HG03575 (cell line): ENCODE measurements around the gene MCU.

Experiments used
- ATAC-seq: cut with Tn5 transposase; IDR thresholded peaks from one replicate; pipeline ENCODE4 v1.9.1; 2021; ENCODE audit not compliant: unreplicated experiment, insufficient number of reproducible peaks, low FRiP score; ENCODE audit errors: extremely low read depth

The MCU gene

GRCh38 chr10:72814099-72814790 lies 122.3 kb downstream of the MCU start:
- ATAC-seq, result no peak

- ATAC-seq, result no peak
Observed at GRCh38 chr10:72816565-72816964, 124.6 kb downstream of the MCU start.

- no peak for ATAC-seq
Observed at GRCh38 chr10:72818076-72818475, 126.1 kb downstream of the MCU start.

- no peak for ATAC-seq
Observed at GRCh38 chr10:72819053-72819452, 127.1 kb downstream of the MCU start.

GRCh38 chr10:72821606-72822005 lies 129.7 kb downstream of the MCU start:
- no peak for ATAC-seq

GRCh38 chr10:72822342-72822986 lies 130.5 kb downstream of the MCU start:
- no peak for ATAC-seq

GRCh38 chr10:72825163-72825562 lies 133.2 kb downstream of the MCU start:
- ATAC-seq, result no peak

- no peak for ATAC-seq
Observed at GRCh38 chr10:72826346-72826745, 134.4 kb downstream of the MCU start.

- ATAC-seq, result no peak
Observed at GRCh38 chr10:72828294-72828693, 136.4 kb downstream of the MCU start.

GRCh38 chr10:72830625-72831024 lies 138.7 kb downstream of the MCU start:
- no peak for ATAC-seq

- ATAC-seq, result no peak
Observed at GRCh38 chr10:72831696-72832409, 139.9 kb downstream of the MCU start.

GRCh38 chr10:72832701-72833100 lies 140.8 kb downstream of the MCU start:
- no peak for ATAC-seq

GRCh38 chr10:72834183-72834825 lies 142.4 kb downstream of the MCU start:
- ATAC-seq, result no peak

GRCh38 chr10:72840319-72840718 lies 148.4 kb downstream of the MCU start:
- no peak for ATAC-seq

GRCh38 chr10:72841487-72841886 lies 149.5 kb downstream of the MCU start:
- no peak for ATAC-seq

- ATAC-seq, result no peak
Observed at GRCh38 chr10:72842164-72842563, 150.2 kb downstream of the MCU start.

GRCh38 chr10:72846238-72846637 lies 154.3 kb downstream of the MCU start:
- ATAC-seq, result no peak

GRCh38 chr10:72847681-72848080 lies 155.7 kb downstream of the MCU start:
- no peak for ATAC-seq

- no peak for ATAC-seq
Observed at GRCh38 chr10:72850861-72851260, 158.9 kb downstream of the MCU start.

GRCh38 chr10:72851509-72851908 lies 159.6 kb downstream of the MCU start:
- ATAC-seq, result no peak
